HG02981 (cell line): Measurements from ENCODE around the gene ZSWIM6.

Source experiments
- ATAC-seq: cut with Tn5 transposase; IDR thresholded peaks from one replicate; pipeline ENCODE4 v1.9.1; 2021; ENCODE audit warnings: mild to moderate bottlenecking, moderate library complexity; ENCODE audit not compliant: unreplicated experiment

ZSWIM6 gene

DNA sequence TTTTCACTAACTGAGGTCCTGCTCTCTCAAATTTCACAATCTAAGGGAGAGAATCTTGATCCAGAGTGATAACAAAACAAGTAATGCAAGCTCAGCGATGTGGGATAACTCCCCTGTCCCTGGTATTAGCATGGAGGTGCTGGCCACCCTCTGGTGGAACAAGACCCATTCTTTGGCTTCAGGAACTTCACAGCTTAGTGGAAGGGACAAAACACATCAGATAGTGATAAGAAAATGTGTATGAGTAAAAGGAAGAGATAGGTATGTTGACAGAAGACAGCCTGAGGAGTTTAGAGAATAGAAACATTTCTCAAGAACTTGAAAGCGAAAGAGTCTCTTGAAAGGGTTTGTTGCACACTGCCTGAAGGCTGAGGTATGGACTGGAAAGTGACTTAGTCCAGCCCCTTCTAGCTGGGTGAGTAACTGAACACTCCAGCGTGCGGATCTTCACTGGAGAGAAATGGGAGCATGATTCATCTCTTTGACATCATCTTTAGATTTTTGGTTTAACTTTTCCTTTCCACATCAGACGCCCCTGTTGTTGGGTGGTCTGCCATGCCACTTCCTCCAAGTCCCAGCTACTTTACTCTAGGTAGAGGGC is 25.4 kb upstream of the ZSWIM6 start:
- ATAC-seq = no peak

DNA sequence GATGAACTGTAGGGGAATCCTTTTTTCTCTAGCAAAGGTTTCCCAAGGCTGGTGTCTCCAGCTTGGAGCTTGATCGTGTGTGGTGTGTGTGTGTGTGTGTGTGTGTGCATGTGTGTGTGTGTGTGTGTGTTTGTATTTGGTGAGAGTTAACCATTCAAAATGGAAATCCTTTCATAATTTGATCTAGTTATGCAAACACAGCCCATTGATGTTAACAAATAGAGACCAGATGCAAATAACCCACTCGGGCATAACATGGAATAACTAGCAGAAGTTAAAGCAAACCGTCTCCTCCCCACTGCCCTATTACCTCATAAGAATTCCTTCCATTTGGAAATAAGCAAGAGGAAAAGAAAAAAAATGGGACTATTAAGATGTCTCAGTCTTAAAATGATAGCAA is 24.9 kb upstream of the ZSWIM6 start:
- no peak for ATAC-seq

DNA sequence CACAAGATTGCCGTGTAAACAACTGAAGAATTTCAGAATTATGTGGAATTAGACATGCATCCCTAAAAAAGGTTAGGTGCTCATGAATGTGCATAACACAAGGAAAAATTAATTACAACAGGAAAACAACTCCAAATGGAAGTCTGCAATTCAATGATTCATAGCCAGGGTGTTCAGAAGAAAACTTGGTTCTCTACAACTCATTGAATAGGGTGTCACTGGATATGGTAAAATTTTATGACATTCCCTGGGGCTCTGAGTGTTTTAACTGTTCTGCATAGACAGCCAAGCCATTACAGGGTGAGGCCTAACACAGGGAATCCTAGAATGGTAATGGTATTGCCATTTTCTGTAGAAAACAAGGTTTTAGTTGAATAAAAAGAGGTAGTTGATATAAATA is 24.4 kb upstream of the ZSWIM6 start:
- no peak for ATAC-seq

DNA sequence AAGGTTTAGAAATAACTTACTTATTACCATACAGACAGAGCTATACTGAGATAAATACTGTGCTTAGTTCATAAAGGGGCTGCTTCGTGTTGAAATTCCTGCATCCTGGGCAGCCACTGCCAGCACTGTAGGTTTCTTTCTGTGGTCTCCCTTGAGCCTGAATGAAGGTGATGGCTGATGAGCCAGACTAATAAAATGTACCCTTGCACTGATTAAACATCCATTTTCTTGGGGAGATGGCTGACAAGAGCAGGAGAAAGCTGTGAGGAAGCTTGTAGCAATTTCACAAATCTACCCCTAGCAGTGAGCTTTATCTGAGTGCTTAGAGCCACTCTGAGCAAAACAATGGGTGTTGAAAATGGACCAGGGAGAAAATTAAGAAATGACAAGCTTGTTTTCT is 23.3 kb upstream of the ZSWIM6 start:
- ATAC-seq = no peak

DNA sequence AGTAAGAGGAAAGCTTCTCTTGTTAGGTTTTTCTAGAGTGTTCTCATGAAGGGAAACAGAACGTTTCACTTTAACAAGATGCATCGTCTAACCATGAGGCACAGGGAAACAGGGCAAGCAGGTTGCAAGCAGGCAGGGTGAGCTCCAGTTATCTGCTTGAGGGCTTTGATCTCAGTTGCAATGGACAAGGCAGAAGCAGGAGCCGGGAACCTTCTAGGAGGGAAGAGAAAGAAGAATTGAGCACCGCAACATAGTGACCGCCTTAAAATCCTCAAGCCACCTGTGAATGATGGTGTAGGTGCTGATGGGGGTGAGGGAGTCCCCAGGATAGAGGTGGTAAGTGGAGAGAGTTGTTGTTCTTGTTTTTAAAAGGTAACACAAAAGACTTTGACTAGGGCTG is 22.9 kb upstream of the ZSWIM6 start:
- no peak for ATAC-seq

DNA sequence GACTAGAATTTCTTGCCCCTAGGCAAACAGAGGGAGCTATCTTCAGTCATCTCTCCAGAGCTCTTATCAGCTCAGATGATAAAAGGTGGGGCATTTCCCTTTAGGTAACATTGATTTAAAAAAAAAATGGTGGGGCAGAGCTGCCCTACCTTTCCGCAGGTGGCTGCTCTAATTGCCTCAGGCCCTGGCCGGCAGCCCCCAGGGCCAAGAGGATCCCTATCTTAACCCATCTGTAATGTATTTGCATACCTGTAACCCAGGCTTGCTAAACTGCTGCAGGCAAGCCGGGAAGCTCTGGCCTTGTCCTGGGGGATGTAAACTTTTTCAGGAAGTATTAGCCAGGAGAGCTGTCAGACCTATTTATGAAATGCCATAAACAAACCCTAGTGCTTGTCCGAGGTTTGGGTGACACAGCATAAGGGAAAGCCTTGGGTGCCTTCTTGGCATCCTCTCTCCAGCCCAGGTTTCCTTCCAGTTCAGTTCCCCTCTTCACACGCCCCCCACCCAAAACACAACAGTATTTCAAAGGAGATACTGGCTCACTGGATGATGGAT is 20.9 kb upstream of the ZSWIM6 start:
- ATAC-seq = no peak

DNA sequence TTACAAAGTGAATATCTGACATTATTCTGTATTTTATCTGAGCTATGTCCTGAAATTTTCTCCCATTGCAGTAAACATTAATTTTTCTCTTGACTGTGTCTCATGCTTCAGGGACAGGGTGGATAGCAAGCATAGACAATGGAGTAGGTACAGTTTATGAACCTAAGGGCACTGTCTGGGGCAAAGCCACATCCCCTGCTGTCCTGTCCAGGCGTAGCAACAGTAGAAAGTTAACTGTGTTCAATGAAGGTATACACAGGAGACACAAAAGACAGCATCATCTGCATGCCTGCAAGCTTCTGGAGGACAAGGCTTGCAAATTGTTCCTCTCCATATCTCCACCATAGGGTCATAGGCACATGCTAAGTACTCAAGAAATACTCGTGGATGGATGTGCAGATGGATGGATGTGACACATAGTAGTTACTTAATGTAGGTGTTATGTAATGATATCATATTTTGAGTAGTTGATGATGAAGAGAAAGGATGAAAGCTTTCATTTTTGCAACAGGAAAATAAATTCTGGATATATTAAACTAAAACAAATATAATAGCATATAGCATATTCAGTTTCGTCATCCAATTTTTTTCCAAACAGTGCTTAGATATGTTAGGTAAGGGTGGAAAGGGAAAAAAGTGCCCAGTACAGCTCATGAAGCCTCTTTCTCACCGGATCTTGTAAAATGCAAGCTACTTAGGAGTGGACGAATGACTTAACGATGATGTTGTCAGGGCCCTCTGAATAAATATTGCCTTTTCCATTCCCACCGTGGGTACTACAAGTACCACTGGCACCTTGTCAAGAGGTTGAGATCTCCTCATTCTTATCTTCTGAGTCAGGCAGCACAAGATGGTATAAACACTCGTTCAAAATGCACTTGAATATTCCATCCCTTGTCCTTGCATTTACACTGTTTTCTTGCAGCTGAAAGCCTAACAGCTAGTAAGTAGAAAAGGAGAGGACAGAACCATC is 19.9 kb upstream of the ZSWIM6 start:
- ATAC-seq = no peak

DNA sequence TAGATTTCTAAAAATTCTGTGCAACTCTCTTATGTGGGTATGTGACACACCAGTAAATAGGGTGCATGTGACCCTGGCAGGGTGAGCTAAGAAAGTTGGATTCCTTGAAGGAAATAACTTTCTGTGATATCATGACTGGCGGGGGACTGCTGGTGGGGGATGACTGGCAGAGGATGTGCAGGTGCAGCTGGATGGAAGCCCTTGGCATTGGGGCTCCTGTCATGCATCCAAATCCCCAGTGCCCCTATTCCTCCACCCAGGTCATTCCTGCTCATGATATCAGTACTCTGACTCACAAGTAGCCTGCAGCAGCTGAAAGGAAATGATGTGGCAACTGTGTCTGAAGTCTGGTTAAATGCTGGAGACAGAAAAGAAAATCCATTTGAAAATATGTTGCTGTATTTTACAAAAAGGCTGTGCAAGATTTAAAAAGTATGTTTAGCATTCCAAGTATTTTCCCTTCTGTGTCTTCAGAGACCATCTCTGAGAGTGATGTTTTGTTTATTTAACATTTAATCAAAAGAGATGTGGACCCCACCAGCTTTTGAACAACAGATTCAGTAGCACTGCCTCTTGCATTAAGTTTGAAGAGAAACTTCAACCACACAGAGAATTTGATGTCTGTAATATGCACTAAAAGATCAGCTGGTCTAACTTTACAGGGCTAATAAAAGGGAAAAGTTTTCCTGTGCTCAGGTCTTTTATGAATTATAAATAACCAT is 17.9 kb upstream of the ZSWIM6 start:
- ATAC-seq = no peak

DNA sequence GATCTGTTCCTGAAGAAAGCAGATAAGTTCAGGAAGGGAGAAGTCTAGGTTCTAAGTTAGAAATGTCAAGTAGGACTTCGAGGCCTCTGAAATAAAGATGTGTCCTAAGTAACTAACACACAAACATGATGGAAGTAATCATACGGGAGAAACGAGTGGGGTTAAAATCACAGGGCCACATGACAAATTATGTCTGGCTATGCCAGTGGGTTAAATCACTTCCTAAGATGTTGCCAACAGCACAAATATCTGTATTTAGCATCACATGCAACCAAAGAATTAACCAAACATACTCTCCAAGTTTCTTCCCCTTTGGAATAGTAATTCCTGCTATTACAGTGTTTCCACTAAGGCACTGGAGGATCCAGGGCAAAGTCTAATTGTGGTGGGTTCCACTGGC is 13.7 kb upstream of the ZSWIM6 start:
- ATAC-seq = no peak

DNA sequence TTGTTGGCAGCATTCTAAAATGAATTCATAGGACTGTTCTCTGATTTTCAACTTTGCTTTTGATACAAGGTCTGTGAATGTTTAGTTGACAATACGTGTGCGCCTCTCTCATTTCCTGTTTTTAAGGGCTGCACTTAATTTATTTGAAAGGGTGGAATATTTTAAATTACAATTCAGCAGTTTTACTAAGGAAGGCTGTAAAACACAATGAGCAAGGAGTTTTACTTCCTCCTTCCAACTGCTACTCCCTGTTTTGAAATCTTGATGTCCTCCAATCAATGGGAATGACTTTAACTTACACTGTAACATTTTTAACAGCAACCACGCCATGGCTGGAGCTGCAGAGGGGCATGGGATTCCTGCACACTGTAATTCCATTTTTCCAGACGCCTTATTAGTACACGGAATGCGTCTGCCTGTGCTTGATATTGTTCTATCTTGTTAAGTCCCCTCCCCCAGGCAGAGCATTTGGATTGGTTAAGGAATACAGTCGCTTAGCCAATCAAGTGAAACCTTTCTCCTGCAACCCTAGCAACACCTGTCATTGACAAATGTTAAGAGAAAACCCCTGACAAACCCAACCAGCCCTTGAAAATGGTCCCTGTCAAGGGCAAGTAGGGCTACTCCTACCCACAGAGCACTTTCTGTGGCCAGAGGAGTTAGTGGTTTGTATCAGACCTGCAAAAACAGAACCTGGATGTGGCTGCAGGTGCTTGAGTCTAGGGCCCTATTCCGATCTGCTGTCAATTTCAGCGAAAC is 12.5 kb upstream of the ZSWIM6 start:
- peak; percentile 99 for ATAC-seq

DNA sequence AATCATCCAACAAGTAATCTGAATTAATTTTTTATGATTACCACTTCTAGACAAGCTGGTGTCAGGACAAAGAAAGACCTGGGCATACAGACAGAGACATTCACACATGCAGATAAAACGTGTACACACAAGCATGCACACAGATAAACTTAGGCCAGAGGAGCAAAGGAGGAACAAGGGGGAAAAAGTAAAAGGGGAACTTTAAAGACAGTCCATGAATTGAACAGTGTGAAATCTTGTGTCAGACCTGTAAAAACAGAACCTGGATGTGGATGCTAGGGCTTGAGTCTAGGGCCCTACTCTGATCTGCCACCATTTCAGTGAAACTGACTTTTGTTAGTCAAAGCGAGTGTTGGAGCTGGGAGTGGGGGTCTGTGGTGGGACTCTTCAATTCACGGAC is 11.2 kb upstream of the ZSWIM6 start:
- no peak for ATAC-seq

DNA sequence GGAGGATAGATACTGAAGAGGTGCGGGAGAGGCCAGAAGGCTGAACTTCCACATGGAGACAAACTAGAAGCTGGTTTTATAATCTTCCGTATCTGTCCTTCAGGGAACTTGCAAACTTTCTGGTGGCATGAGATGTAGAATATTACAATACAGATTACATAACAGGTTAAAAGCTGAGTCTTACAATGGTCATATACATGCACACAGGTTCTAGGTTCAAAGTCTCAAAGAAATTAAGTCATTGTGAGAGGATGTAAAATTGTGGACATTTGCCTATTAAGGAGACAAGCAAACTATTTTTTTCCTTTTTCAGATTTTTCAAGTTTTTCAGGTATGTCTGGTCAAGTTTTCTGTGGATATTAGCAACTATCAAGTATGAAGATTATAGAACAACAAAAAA is 10.4 kb upstream of the ZSWIM6 start:
- ATAC-seq = no peak

DNA sequence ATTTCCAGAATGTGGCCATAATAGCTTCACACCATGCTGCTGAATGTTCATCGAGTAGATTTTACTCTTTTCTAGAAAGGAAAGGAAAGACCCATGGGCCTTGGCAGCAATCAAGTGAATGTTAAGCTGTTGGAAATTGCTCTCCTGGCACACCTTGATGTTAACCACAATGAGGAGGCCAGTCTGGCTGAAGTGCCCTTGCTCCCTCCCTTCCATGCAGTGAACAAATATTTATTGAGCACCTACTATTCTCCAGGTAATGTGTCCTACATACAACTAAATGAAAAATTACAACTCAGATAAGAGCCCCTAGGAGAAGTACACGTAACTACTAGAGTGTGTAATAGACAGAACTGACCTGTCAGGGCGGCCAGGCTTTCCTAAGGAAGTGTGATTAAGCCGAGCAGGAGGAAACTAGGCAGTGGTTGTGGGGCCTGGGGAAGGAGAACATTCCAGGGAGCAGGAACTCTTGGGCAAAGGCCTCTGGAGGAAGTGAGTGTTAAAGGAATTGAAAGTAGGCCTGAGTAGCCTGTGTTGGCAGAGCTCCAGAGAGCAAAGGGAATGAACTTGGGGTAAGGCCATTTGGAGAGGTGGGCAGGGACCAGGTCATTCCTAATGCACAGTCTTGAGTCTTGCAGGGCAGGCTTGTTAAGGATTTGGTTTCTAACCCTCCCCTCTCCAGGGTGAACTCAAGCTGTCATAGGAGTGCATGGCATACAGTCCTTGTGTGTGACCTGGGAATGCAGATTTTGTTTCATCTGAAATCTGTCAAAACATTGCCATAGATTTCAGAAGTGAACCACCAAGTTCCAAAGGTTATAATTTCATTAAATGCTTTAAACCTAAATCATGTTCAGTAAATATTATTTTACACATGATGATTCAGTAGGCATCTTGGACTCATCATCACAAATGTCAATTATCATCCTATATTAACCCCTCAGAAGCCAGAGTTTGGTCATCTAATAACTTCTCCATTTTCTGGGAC is 9.0 kb upstream of the ZSWIM6 start:
- ATAC-seq = no peak

DNA sequence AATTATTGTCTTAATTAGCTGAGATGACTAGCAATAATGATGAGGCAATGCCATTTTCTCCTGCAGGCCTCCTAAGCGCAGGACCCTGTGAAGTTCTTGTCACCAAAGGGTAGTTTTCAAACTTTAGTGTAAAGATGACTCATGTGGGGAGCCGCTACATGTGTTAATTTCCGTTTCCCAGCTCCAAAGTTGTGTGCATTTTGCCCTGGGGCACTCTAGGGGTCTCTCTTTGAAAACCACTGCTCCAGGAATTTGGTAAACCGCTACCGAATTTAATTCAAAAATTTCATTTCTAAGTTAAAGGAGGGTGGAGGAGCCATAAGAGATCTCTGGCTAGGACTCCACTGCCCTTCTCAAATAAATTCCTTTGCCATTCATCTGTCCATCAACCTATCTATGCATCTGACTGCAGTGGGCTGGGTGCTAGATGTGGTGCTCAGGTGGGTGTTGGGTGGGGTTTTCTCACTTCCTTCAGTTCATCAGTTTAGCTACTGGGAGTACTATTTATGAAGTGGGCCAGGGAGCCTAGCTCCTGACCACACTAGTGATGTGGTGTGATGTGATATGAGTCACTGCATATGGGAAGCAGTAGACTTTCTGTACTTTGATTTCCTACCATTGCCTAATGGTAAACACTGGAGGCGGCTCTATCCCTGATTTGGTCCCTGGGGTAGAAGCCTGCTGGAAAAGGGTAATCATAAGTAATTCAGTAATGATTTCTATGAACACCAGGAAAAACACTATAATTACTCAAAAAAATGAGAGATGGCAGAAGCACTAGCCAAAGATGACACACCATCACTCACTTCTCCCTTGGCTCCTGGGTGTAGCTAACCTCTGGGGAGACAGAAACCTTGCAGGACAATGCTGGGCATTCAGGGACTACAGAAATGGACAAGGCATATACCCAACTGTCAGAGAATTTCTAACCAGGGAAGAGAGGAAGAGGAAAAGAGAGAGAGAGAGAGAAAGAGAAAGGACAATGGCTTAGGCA is 4.0 kb upstream of the ZSWIM6 start:
- ATAC-seq = no peak

DNA sequence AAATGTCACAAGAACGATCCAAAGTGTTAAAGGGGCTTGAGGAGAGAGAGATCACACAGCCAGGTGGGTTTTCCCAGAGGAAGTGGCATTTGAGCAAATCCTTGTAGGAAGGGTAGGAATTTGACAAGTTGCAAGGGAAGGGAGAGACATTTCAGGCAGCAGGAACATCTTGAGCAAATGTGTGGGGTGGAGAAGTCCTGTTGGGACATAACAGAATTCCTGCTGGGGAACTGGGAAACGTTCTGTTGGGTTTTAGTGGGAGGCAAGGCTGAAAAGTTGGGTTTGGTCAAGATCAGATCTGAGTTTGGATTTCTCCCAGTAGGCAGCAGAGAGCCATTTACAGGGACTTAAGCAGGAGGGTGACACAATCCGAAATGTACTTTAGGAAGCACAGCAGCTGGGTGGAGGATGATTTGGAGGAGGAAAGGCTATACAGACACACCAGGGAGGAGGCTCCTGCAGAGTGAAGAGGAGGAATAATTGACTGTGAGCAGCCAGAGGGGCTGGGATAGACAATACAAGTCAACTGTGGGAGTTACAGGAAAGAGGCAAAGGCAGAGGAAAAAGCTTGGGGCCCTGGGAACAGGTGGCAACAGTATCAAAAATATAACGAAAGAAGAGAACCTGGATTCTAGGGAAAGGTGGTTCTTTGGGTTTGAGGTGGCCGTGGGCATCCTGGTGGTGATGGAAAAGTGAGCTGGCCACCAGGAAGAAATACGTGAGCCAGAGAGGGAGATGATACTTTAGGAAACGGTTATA is 3.1 kb upstream of the ZSWIM6 start:
- no peak for ATAC-seq

DNA sequence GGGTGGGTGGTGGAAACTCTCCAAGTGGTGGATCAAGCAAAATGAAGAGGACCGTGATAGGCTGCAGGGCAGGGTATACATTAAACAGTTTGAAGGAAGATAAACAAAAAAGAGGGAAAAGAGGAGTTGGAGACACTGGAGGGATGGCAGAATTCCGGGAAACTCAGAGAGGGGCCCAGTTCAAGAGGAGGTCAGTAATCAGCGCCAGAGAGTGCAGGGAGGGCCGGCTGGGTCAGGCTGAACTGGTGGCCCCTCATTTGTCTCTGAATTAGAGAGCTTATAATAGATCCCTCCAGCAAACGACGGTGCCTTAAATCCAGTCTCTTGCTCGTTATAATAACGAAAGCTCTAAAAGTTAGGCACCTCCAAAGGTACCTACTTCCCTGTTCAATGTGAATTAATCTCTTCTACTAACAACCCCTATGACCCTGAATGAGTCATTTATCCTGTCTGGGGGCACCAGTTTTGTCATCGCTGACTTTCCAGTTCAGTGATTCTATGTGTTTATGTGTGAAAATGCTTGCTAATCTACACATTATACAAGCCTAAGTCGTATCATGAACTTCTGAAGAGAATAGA is 2.4 kb upstream of the ZSWIM6 start:
- no peak for ATAC-seq

DNA sequence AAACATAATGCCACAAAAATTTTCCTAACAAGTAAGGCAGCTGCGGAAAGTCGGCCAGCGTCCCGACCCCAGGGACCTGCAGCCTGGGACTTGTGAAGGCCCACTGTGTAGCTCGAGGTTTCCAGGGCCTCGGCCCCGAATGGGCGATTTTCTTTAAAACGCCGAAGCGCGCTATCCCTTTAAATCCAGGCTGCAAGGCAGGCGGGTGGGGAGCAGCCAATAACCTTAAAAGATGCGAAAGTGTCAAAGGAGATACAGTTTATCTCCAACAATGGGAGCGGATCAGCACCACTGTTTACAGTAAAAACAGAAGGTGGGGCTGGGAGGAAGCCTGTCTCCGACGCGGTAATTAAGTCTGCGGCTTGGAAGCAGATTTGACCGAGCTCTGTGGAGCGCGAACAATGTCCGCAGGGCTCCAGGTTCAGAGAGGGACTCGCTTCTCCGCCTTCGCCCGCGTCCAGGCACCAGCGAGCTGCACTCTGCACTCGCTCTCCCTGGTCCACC is 1.7 kb upstream of the ZSWIM6 start:
- ATAC-seq = peak; percentile 1
